CD1c-positive myeloid dendritic cell (primary cell): Measurements from ENCODE around the gene USP20.
A peak's percentile ranks its signal among the peaks of the same experiment; 100 is the strongest.
"Not testable (repeated sequence)": the region's sequence is repeated elsewhere in the genome, so short reads cannot be mapped to it uniquely, and the experiment has no call there.

Source experiments
- DNase-seq: peaks from one replicate; pipeline ENCODE4 v3.0.0-alpha.2; 2016; ENCODE audit errors: extremely low spot score

Gene USP20

DNA sequence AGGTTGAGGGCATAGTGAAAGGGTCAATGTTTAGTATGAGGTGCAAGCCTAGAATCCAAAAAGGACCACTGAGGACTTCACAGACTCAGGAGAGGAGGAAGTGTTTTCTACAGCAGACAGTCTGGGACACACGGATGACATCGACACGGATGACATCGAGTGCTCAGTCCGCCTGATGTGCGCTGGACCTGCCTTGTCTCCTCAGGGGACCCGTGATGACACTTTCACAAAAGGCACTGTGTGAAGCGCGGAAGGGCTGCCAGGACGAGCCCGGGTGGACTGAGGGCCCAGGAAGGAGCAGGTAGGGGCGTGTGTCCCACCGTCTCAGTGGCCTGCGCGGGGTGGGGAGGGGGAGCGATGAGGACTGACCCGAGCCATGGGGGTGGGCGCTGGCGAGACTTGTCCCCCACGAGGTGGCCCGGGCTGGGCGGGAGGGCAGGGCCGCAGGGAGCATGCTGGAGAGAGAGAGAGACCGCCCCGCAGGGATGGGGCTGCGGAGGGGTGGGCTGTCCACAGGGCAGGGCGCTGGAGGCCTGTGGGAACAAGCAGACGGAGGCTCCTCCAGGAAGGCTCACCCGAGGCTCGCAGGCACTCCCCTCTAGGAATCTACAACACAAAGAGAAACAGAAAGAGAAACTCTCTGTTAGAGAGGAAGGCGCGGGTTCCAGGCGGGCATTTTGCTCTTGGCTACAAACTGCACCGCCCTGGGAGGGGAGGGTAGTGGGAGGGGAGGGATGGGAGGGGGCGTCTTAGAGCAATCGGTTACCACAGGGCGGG is 54.9 kb downstream of the USP20 start:
- peak; percentile 73 for DNase-seq

DNA sequence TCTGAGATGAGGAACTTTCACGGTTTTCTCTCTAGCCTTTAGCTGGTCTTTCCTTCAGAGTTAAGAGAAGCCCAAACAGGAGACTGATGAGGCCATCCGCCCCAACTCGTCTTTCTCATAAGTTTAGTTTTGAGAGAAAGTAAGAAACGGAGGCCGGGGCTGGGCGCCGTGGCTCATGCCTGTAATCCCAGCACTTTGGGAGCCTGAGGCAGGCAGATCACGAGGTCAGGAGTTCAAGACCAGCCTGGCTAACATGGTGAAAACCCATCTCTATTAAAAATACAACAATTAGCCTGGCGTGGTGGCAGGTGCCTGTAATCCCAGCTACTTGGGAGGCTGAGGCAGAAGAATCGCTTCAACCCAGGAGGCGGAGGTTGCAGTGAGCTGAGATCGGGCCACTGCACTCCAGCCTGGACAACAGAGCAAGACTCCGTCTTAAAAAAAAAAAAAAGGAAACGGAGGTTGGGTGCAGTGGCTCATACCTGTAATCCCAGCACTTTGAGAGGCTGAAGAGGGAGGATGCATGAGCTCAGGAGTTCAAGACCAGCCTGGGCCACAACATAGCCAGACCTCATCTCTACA is 55.6 kb downstream of the USP20 start:
- DNase-seq, result not testable (repeated sequence)

DNA sequence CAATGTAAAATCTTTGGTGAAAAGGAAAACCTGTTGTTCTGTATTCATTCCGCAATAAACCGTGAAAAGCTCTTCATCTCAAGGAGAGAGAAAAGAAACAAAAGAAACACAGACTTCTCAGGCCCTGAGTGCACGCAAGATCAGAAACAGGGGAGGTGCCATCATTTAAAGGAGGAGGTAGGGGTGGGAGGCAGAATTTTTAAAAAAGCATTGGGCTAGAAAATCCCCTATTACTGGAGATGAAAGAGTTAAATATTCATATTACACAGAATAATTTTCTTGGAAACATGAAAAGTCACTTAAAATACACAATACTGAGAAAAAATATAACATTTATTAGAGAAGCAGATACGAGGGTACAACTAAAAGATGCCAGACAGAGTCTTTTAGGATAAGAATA is 56.3 kb downstream of the USP20 start:
- no peak for DNase-seq

DNA sequence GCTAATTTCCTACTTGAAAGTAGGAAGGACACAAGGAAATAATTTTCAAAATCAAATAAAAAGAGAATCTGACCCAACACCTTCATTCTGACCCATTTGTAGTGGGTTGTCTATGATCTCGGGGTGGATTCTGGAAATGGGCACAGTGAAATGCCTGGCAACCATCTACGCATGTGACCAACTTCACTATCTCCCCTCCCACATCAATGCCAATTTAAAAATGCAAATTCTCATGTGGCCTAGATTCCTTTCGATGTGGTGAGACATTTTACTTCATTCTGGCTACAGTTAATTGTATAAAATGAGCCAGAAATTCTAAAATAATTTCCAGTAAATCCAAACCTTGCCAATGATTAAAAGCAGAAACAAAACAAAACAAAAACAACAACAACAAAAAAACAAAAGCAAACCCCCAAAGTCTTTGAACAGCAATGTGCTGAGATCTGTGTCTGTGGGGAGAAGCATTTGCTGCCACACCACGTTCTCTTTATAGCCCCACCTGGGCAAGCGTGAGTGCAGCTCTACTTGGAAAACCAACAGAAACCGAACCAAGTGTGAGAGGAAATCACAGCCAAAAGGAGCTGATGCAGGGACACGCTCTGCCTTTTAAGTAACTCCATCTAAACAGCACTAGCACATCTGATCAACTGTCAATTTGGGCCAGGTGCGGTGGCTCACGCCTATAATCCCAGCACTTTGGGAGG is 59.0 kb downstream of the USP20 start:
- DNase-seq, result no peak

DNA sequence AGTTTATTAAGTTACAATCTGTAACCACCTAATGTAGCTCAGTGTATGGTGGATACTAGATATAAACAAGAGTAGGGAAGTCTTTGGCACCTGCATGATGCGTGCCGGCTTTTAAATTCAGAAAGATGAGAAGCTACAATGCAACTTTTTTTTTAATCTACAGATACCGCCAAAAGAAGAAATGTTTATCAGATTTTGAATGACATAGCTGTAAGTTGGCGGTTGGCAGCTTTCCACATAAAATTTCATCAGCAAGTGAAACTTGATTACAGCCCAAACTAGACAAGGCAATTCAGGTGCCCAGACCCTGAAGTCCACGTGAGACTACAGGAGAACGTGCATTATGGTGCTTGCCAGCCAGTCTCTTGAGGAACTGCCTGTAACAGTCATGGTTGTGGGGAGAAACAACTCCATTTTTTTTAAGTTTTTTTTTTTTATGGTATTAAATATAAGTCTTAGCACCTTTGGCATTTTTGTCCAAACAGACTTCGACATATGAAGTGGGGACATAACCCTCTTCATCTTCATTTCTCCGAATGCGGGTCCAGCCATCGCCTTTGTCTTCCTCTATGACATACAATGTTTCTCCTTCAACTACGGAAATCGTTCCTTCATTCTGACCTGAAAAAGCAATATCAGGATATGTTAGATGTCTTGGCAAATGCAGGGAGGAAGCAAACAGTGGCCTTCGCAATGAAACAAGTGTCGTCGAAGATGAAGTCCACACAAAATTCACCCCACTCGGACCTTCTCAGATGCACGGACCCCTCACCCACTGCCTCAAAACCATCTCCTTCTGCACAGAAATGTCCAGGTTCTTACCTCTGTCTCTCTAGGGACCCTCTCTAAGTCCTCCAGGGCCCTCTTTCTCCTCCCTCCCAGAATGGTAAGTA is 60.4 kb downstream of the USP20 start:
- DNase-seq, result no peak

DNA sequence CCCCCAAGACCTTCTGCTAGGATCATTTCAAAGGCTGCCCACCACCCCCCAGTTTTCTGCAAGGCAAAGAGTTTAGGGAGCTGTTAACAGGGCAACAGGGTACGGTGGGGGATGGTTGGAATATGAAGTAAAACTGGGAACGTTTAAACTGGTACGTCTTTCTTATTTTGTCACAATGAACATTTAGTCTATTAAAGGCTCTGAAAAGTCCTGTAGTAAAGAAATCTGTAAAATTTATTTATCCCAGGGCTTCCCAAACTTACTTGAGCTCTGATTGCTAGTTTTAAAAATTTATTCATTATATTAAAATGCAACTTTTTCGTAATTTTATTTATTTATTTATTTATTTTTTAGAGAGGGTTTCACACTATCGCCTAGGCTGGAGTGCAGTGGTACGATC is 62.0 kb downstream of the USP20 start:
- no peak for DNase-seq

DNA sequence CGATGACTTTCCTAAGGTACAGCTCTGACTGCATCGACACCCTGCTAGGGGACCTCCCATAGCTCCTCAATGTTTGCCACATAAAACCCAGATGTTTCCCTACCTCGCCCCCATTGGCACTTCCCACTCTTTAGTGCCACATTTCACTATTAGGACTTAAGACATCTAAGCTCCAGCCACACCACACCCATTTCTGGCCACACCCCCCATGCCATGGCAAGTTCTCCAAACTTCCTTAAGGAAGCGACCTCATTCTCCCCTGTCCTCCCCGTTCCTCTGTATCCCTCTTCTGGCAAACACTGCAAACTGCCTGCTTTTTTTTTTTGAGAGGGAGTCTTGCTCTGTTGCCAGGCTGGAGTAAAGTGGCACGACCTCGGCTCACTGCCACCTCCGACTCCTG is 62.9 kb downstream of the USP20 start:
- DNase-seq, result peak; percentile 72

DNA sequence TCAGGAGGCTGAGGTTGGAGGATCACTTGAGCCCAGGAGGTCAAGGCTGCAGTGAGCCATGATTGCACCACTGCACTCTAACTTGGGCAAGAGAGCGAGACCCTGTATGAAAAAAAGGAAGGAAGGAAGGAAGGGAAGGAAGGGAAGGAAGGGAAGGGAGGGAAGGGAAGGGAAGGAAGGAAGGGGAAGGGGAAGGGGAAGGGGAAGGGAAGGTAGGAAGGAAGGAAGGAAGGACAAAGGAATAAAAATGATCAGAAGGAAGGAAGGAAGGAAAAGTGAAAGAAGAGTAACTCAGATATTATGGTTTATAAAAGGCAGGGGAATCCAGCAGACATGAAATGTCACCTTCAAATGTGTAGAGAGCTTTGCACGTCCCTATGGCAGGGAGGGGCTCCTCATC is 64.4 kb downstream of the USP20 start:
- no peak for DNase-seq

DNA sequence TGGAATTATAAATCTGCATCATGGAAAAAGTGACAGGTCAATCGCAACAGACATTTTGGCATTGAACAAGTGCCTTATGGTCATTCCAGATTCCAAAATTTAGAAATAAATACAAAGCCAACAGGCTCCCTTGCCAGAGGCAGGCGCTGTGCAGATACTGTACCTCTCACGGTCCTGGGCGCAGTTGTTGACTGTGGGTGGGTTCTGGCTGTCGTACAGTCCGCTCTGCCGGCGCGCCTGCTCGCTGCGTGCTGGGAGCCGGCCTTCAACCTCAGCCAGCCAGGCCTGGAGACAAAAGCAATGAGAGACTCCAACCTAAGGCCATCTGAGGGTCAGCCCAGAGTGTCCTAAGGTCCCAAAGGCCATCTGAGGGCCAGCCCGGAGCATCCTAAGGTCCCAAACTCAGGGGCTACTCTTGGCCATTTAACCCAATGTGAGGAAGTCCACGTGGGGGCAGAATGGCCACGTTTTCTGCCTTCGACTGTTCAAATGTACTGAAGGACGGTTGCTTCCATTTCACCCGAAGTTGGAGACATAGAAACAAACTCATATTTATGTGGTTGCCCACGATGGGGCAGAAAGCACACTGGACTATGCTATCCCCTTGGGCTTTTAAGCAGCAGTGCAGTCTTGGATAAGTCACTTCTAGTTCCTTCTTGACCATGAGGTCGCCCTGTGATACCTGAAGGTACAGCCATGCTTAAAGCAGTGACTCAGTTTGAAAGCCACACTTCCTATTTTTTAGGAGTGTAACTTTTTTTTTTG is 65.2 kb downstream of the USP20 start:
- DNase-seq, result peak; percentile 83

DNA sequence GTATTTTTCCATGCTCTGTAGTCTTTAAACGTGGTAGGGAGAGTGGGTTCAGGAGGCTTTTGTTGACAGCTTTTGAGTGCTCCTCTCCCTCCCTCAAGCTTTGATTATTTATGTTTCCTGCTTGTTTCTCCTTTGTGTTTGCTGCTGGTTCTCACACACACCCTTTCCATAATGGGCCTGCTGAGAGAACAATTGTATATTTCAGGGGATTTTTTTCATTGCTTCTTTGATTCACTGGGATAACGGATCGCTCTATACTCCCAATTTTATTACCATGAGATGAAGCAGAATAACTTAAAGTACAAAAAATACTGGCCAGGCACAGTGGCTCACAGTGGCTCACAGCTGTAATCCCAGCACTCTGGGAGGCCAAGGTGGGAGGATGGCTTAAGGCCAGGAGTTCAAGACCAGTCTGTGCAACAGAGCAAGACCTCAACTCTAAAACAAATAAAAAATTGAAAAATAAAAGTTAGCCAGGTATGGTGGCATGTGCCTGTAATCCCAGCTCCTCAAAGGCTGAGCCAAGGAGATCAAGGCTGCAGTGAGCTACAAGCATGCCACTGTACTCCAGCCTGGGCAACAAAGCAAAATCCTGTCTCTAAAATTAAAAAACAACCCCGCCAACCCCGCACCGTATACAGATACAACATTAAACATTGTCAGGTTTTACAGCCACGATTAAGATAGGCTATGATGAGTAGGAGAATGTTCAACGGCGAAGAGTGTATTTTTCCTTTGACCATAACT is 66.9 kb downstream of the USP20 start:
- no peak for DNase-seq

DNA sequence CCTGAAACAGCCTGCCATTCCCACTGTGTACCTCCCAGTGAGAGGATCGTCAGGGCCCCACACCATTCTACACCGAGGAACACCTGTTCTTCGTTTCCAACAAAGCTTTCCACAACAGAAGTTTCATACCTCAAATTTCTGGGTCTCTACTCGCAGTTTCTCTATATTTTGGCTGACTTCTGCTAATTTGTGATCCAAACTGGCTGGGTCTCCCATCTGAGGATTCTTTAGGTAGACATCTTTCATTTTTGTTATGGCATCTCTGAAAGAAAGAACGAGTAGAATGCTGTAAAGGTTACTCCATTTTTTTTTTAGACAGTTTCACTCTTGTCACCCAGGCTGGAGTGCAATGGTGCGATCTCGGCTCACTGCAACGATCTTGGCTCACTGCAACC is 67.5 kb downstream of the USP20 start:
- no peak for DNase-seq

DNA sequence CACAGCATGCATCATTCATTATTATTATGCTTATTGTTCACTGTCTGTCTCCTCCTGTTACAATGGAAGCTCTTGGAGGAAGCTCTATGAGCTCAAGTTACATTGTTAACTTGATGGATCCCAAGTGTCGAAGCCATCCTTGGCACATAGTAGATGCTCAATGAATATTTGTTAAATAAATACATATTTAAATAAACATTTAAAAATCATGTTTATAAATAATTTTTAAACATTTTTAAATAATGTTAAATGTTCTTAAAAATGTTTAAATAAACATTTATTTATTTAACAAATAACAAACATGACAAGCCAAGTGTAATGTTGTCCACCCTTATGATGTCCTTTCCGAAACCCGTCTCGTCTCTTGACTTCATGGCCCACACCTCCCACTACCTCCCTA is 69.5 kb downstream of the USP20 start:
- no peak for DNase-seq

DNA sequence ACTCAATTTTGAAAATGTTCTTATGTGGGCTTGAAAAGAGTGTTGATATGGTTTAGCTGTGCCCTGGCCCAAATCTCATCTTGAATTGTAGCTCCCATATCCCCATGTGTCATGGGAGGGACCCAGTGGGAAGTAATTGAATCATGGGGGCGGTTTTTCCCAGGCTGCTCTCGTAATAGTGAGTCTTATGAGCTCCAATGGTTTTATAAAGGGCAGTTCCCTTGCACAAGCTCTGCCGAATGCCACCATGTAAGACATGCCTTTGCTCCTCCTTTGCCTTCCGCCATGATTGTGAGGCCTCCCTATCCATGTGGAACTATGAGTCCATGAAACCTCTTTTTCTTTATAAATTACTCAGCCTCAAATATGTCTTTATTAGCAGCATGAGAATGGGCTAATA is 71.0 kb downstream of the USP20 start:
- no peak for DNase-seq

DNA sequence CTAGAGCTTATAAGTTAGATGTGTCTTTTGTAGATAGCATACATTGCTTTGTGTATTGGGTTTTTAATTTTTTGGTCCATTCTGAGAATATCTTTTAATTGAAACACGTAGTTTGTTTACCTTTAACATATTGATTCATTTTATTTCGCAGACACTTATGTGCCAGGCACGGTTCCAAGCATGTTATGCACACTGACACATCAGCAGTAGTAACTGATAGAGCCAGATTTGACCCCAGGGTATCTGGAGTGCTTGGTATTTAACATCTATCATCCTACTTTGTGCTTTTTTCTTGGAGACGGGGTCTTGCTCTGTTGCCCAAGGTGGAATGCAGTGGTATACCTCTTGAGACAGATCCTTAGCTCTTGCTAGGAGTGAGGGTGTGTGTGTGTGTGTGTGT is 71.9 kb downstream of the USP20 start:
- DNase-seq, result no peak

DNA sequence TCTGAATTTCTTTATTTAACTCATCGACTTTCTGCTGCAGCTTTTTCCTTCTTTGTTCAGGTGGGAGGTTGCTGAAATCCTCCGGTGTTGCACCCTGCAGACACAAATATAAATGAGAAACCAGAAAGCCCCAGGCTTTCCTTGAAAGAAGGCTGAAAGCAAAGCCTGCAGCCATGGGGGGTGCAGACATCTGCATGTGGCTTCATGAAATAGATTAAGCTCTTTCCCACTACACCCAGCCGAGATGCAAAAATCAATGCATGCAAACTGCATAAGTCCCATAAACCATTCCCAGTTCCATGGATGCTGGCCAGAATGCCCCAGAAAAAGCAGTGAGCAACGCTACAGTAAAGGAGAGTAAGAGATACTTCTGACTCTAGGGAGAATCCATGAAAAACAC is 73.6 kb downstream of the USP20 start:
- no peak for DNase-seq

DNA sequence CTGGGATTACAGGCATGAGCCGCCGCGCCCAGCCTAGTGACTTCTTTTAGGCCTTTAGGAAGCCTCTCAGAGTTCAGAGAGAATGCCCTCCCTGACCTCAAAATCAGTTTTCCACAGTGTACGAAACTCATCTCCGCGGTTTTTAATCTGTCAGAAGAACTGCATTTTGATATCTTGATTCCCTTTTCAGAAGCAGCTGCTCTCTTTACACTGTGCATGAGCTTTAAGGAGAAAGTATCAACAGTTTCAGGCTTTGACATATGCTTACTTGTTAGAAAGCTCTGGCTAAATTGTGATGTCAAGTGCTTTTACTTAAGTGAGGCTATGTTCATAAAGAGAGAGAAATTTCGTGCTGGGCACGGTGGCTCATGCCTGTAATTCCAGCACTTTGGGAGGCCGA is 74.6 kb downstream of the USP20 start:
- DNase-seq, result no peak

DNA sequence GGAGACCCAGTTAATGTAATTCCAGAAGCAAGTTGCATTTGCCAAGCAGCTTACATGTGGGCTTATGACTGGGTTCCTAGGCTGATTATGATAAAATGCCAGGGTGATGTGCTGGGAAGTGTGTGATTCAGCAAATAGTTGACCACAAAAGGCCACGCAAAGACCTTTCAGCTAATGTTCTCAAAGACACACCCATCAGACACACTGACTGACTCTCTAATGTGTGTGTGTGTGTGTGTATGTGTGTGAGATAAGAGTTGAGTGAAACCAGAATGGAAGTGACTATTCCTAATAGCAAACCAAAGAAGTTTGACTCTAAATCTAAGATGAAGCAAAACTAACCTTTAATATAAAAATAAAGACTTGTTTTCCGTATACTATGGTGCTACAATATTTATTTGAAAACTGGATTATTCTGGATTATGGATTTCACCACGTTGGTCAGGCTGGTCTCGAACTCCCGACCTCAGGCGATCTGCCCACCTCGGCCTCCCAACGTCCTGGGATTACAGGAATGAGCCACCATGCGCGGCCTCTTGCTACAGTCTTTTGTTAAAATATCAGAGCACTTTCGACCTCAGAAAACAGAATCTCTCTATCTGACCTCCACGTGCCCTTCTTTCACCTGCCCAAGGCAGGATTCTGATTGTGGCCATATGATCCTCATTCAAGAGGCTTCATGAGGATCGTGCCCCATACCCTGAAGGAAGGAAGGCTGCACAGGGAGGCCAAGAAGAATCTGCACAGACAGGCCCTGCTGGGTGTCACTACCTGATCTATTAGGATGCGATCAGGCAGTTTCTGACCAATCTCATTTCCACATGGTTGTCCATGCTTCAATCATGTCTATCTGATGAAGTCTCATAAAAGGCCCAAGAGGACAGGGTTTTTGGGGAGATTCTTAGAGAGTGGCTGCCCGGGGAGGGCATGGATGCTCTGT is 75.6 kb downstream of the USP20 start:
- DNase-seq, result no peak

DNA sequence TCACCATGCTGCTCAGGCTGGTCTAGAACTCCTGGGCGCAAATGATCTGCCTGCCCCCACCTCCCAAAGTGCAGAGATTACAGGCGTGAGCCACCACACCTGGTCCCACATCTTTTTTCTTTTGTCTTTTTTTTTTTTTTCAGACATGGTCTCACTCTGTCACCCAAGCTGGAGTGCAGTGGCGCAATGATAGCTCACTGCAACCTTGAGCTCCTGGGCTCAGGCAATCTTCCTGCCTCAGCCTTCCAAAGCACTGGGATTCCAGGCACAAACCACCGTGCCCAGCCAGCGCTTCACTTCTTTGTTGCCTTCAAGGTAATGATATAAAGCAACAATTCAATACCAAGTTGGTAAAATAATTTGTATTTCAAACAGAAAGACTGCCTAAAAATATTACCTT is 78.8 kb downstream of the USP20 start:
- DNase-seq, result no peak

DNA sequence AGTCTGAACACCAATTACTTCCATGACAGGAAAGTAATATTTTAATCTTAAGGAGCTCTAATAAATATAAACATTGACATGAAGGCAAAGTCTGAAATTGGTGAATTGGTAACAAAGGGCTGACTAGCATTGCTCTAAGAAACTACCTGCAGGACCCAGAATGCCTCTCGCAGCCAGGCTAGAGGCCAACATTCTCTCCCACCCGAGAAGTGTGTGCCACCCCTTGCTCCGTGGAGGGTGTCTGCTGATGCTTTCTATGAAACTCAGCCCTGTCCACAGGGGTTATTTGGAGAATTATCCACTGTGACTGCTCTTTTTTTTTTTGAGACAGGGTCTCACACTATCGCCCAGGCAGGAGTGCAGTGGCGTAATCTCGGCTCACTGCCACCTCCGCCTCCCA is 81.4 kb downstream of the USP20 start:
- DNase-seq, result no peak
